Ectodermal cell (in vitro differentiated cells): ENCODE data around the gene EMB. TPM values are rescaled to one million over a fixed set of nuclear protein-coding genes. Genes with fewer than 3 reads are reported as not detected.
A peak's percentile ranks its signal among the peaks of the same experiment; 100 is the strongest.
"Not testable (repeated sequence)": the region's sequence is repeated elsewhere in the genome, so short reads cannot be mapped to it uniquely, and the experiment has no call there.

Experiments used
- H3K27ac ChIP-seq: 2 replicates; pipeline ENCODE4 v1.7.0; 2013; ENCODE audit warnings: mild to moderate bottlenecking, low read depth, low read length; ENCODE audit not compliant: insufficient read depth, poor library complexity, severe bottlenecking
- H3K27me3 ChIP-seq: 2 replicates; pipeline ENCODE4 v1.7.0; 2013; ENCODE audit warnings: mild to moderate bottlenecking, low read length; ENCODE audit not compliant: insufficient read depth, control insufficient read depth, poor library complexity, severe bottlenecking
- H3K36me3 ChIP-seq: one replicate; pipeline ENCODE4 v1.7.0; 2013; ENCODE audit warnings: low read length; ENCODE audit not compliant: control insufficient read depth, insufficient read depth
- H3K4me1 ChIP-seq: one replicate; pipeline ENCODE4 v1.7.0; 2013; ENCODE audit warnings: low read length; ENCODE audit not compliant: control insufficient read depth, insufficient read depth
- H3K4me3 ChIP-seq: 2 replicates; pipeline ENCODE4 v1.7.0; 2013; ENCODE audit warnings: low read depth, low read length, control low read depth; ENCODE audit not compliant: insufficient read depth
- H3K9me3 ChIP-seq: 2 replicates; pipeline ENCODE4 v1.7.0; 2013; ENCODE audit warnings: mild to moderate bottlenecking, low read length, moderate library complexity; ENCODE audit not compliant: control insufficient read depth
- WGBS, 2 experiments: methylation state at CpG; one replicate each; pipeline ENCODE4 v1.1.7; 2013; ENCODE audit warnings: missing lambda C conversion rate in 2 of 2; 5-methylcytosine and 5-hydroxymethylcytosine counted together
- polyA plus RNA-seq, 4 experiments: library from polyadenylated mRNA; stranded (reverse); fragments of 50-300 nt; gene quantifications; one replicate each; pipeline ENCODE4 v1.2.3, GENCODE V29; 2013

The EMB gene
- 22.4 TPM for polyA plus RNA-seq (2013, experiment 1 of 4)
- polyA plus RNA-seq (2013, experiment 2 of 4): 27.5 TPM
- 18.1 TPM for polyA plus RNA-seq (2013, experiment 3 of 4)
- polyA plus RNA-seq (2013, experiment 4 of 4): 19.3 TPM

GRCh38 chr5:50440651-50441492 lies at the start of gene EMB:
Gene EMB (minus strand): TSS chr5:50441288. CDS start chr5:50441151, 137 bp downstream.
- Histone ChIP-seq H3K36me3 (no peaks in the 10 kb centered on the region), H3K4me1 (no peaks in the 10 kb centered on the region), H3K4me3 (peak within 1 kb of the TSS; percentile 73), H3K27ac (no peak within 1 kb of the TSS), H3K27me3 (no peaks in the 10 kb centered on the region), H3K9me3 (no peaks in the 10 kb centered on the region)
- WGBS, 2 experiments: 0 to 1% methylated on average over 80 of the region's 80 CpGs

GRCh38 chr5:50489491-50489890 lies 48.4 kb upstream of the EMB start:
- not testable (repeated sequence) for H3K36me3 ChIP-seq, H3K27me3 ChIP-seq, H3K27ac ChIP-seq, H3K4me1 ChIP-seq, H3K9me3 ChIP-seq, H3K4me3 ChIP-seq
- WGBS, 2 experiments: 91 to 93% methylated on average over 10 of the region's 10 CpGs

- H3K36me3 ChIP-seq, H3K27me3 ChIP-seq, H3K27ac ChIP-seq, H3K4me3 ChIP-seq, H3K9me3 ChIP-seq, H3K4me1 ChIP-seq: not testable (repeated sequence)
- WGBS, 2 experiments: 95 to 100% methylated on average over 2 of the region's 2 CpGs
Measured at GRCh38 chr5:50478790-50479189, 37.7 kb upstream of the EMB start.

- Histone ChIP-seq H3K4me1 (no peaks in the 10 kb centered on the region), H3K4me3 (no peak overlapping the region), H3K36me3 (no peaks in the 10 kb centered on the region), H3K27ac (no peak overlapping the region), H3K27me3 (no peaks in the 10 kb centered on the region), H3K9me3 (peaks cover 3% of the 10 kb centered on the region)
- WGBS, 2 experiments: 73% methylated on average over 1 of the region's 1 CpG; no CpG with 5 or more reads in 1 of the 2 experiments
Measured at GRCh38 chr5:50476549-50476948, 35.5 kb upstream of the EMB start.

- 93 to 95% methylated on average over 23 of the region's 23 CpGs for WGBS, 2 experiments
- not testable (repeated sequence) for H3K4me3 ChIP-seq, H3K9me3 ChIP-seq, H3K27me3 ChIP-seq, H3K27ac ChIP-seq, H3K36me3 ChIP-seq, H3K4me1 ChIP-seq
Measured at GRCh38 chr5:50465015-50465414, 23.9 kb upstream of the EMB start.

GRCh38 chr5:50463726-50464125 lies 22.6 kb upstream of the EMB start:
- Histone ChIP-seq H3K36me3 (no peaks in the 10 kb centered on the region), H3K4me3 (no peak overlapping the region), H3K4me1 (no peaks in the 10 kb centered on the region), H3K9me3 (no peaks in the 10 kb centered on the region), H3K27me3 (no peaks in the 10 kb centered on the region), H3K27ac (no peak overlapping the region)
- WGBS, 2 experiments: 41 to 43% methylated on average over 1 of the region's 1 CpG

- Histone ChIP-seq H3K27ac (no peak overlapping the region), H3K4me1 (no peaks in the 10 kb centered on the region), H3K27me3 (no peaks in the 10 kb centered on the region), H3K36me3 (no peaks in the 10 kb centered on the region), H3K9me3 (no peaks in the 10 kb centered on the region), H3K4me3 (no peak overlapping the region)
- WGBS, 2 experiments: 89 to 92% methylated on average over 2 of the region's 2 CpGs
Measured at GRCh38 chr5:50463047-50463446, 22.0 kb upstream of the EMB start.

GRCh38 chr5:50462579-50462978 lies 21.5 kb upstream of the EMB start:
- H3K4me3 ChIP-seq, H3K27me3 ChIP-seq, H3K36me3 ChIP-seq, H3K27ac ChIP-seq, H3K9me3 ChIP-seq, H3K4me1 ChIP-seq: not testable (repeated sequence)
- WGBS, 2 experiments: 90 to 100% methylated on average over 1 of the region's 1 CpG

GRCh38 chr5:50458372-50458771 lies 17.3 kb upstream of the EMB start:
- WGBS, 2 experiments: 77 to 81% methylated on average over 9 of the region's 9 CpGs
- not testable (repeated sequence) for H3K4me3 ChIP-seq, H3K9me3 ChIP-seq, H3K36me3 ChIP-seq, H3K27me3 ChIP-seq, H3K27ac ChIP-seq, H3K4me1 ChIP-seq

GRCh38 chr5:50449241-50449640 lies 8.2 kb upstream of the EMB start:
- H3K4me3 ChIP-seq, H3K27ac ChIP-seq, H3K4me1 ChIP-seq, H3K9me3 ChIP-seq, H3K36me3 ChIP-seq, H3K27me3 ChIP-seq: not testable (repeated sequence)
- 54 to 68% methylated on average over 3 of the region's 3 CpGs for WGBS, 2 experiments
